ENCODE data around the gene ZNF330. TPM values are rescaled to one million over a fixed set of nuclear protein-coding genes. Genes with fewer than 3 reads are reported as not detected.

The ZNF330 gene
- total RNA-seq, 1 experiment from 2014 or later: 43.9 TPM

- TF ChIP-seq E2F4 (CRISPR knock-in tag; IDR thresholded peaks at IDR 0.05; ENCODE audit: borderline replicate concordance, low read depth) (no peak), TEAD1 (CRISPR knock-in tag; IDR thresholded peaks at IDR 0.05) (no peak), ZNF416 (CRISPR knock-in tag; IDR thresholded peaks at IDR 0.05) (no peak), PRDM15 (CRISPR knock-in tag; IDR thresholded peaks at IDR 0.05) (no peak), ZNF317 (CRISPR knock-in tag; IDR thresholded peaks at IDR 0.05; ENCODE audit: borderline replicate concordance, low read depth) (no peak), ATF6 (CRISPR knock-in tag; IDR thresholded peaks at IDR 0.05) (no peak), CTCF (IDR thresholded peaks at IDR 0.05) (no peak), TEAD4 (CRISPR knock-in tag; IDR thresholded peaks at IDR 0.05) (no peak), TCF7 (CRISPR knock-in tag; IDR thresholded peaks at IDR 0.05; ENCODE audit: low read depth) (no peak), ZNF425 (CRISPR knock-in tag; conservative IDR thresholded peaks at IDR 0.05) (no peak)
Measured at GRCh38 chr4:141179474-141180373, 41.0 kb upstream of the ZNF330 start (continued).

- ATAC-seq: no peak
- Mint-ChIP-seq H3K4me3 (no peak overlapping the region), H3K9me3 (no peaks in the 10 kb centered on the region), H3K4me1 (no peaks in the 10 kb centered on the region), H3K36me3 (no peaks in the 10 kb centered on the region), H3K27ac (no peak overlapping the region), H3K27me3 (ENCODE audit: low read depth) (peaks cover 9% of the 10 kb centered on the region)
- ChIA-PET POLR2A (no interaction called here), CTCF (no interaction called here)
- no peak for DNase-seq (ENCODE audit: low spot score)
- TF ChIP-seq FOXJ3 (CRISPR knock-in tag; IDR thresholded peaks at IDR 0.05; ENCODE audit: borderline replicate concordance) (no peak), ZNF532 (CRISPR knock-in tag; IDR thresholded peaks at IDR 0.05; ENCODE audit: borderline replicate concordance) (no peak), MLX (CRISPR knock-in tag; IDR thresholded peaks at IDR 0.05) (no peak), ZSCAN18 (CRISPR knock-in tag; IDR thresholded peaks at IDR 0.05) (no peak), HMGA2 (CRISPR knock-in tag; IDR thresholded peaks at IDR 0.05) (no peak)
Measured at GRCh38 chr4:141180991-141181761, 39.5 kb upstream of the ZNF330 start.
